Peyer's patch (tissue), 4 donors: Measurements from ENCODE around the gene ABCC8. TPM values are rescaled to one million over a fixed set of nuclear protein-coding genes. Genes with fewer than 3 reads are reported as not detected.

Experiments
- DNase-seq, 3 donors: peaks; one replicate each; pipeline ENCODE4 v3.0.0-alpha.2; 2017 to 2019
- H3K27ac ChIP-seq, 4 donors: fragments of 200-600 bp; sonication (generic); one replicate each; pipeline ENCODE4 v1.5.1; 2016 to 2019
- H3K27me3 ChIP-seq, 2 donors: fragments of 200-600 bp; sonication (generic); one replicate each; pipeline ENCODE4 v1.5.1; 2019
- H3K36me3 ChIP-seq, 3 donors: fragments of 200-600 bp; sonication (generic); one replicate each; pipeline ENCODE4 v1.5.1; 2016 to 2019
- H3K4me1 ChIP-seq, 4 donors: fragments of 200-600 bp; sonication (generic); one replicate each; pipeline ENCODE4 v1.5.1; 2016 to 2019
- H3K4me3 ChIP-seq, 4 donors: fragments of 200-600 bp; sonication (generic); 1 replicate in 3 of 4; 2 replicates in 1 of 4; pipeline ENCODE4 v1.5.1; 2016 to 2019; ENCODE audit warnings: mild to moderate bottlenecking in 1 of 4
- H3K9me3 ChIP-seq, 4 donors: fragments of 200-600 bp; sonication (generic); one replicate each; pipeline ENCODE4 v1.5.1; 2016 to 2019; ENCODE audit warnings: mild to moderate bottlenecking in 1 of 4
- CTCF ChIP-seq, 6 experiments: fragments of 450-650 bp in 4 of 6; fragments of 200-600 bp in 2 of 6; sonication (generic) in 1 of 6; IDR thresholded peaks; one replicate each; pipeline ENCODE4 v1.5.1; 2017 to 2019; ENCODE audit warnings: antibody characterized with exemption in 6 of 6, mild to moderate bottlenecking in 3 of 6, moderate library complexity in 1 of 6
- POLR2A ChIP-seq, 2 donors: fragments of 450-650 bp; IDR thresholded peaks; one replicate each; pipeline ENCODE4 v1.5.1; 2017; ENCODE audit warnings: antibody characterized with exemption in 2 of 2, mild to moderate bottlenecking in 2 of 2, moderate library complexity in 2 of 2
- total RNA-seq, 4 donors: library from RNA; depleted of rRNA; stranded (reverse); fragments of >200 nt; gene quantifications; one replicate each; pipeline ENCODE4 v1.1.0, GENCODE V29; 2016

The ABCC8 gene
- total RNA-seq, 4 donors from 2014 or later, result 7.4 to 301 (median 19.2) TPM

GRCh38 chr11:17521106-17521900 lies 44.7 kb upstream of the ABCC8 start:
- no peaks in the 10 kb centered on the region for H3K27me3 ChIP-seq
- peaks cover 0 to 67% (median 0%) of the 10 kb centered on the region in 3 donors for H3K36me3 ChIP-seq
- H3K4me3 ChIP-seq, result no peak overlapping the region
- H3K4me1 ChIP-seq, result no peaks in the 10 kb centered on the region
- DNase-seq, result no peak
- H3K27ac ChIP-seq, result no peak overlapping the region
- TF ChIP-seq CTCF (IDR thresholded peaks at IDR 0.05) (no peak), POLR2A (IDR thresholded peaks at IDR 0.05) (no peak)
- H3K9me3 ChIP-seq, result no peaks in the 10 kb centered on the region

GRCh38 chr11:17519061-17519885 lies 42.6 kb upstream of the ABCC8 start:
- H3K36me3 ChIP-seq, result peaks cover 0 to 58% (median 0%) of the 10 kb centered on the region in 3 donors
- no peak overlapping the region for H3K27ac ChIP-seq
- TF ChIP-seq POLR2A (IDR thresholded peaks at IDR 0.05), result no peak
- no peak for TF ChIP-seq CTCF (IDR thresholded peaks at IDR 0.05)

DNA sequence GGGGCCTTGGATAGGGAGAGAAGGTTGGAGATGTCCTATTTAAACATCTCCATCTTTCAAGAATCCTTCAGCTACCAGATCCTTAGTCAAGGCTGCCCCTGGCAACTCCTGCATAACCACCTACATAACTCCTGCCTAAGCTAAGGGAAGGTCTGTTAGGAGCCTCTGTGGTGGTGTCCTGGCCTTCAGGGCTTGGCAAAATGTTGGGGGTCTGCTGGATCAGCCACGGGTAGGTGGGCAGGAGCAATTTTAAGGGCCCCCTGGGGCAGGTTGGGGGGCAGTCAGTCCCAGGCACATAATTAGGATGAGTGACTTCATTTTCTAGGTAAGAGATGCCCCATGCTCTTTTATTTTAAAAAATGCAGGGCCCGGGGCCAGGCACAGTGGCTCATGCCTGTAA lies 41.7 kb upstream of the ABCC8 start:
- Histone ChIP-seq H3K9me3 (no peaks in the 10 kb centered on the region), H3K4me1 (no peaks in the 10 kb centered on the region), H3K27ac (no peak overlapping the region), H3K36me3 (peaks cover 0 to 57% (median 0%) of the 10 kb centered on the region in 3 donors), H3K4me3 (no peak overlapping the region), H3K27me3 (no peaks in the 10 kb centered on the region)
- TF ChIP-seq POLR2A (IDR thresholded peaks at IDR 0.05), result no peak
- TF ChIP-seq CTCF (IDR thresholded peaks at IDR 0.05), result no peak
- no peak for DNase-seq

More at GRCh38 chr11:17519061-17519885, 42.6 kb upstream of the ABCC8 start:
- H3K4me1 ChIP-seq, result no peaks in the 10 kb centered on the region
- H3K27me3 ChIP-seq, result no peaks in the 10 kb centered on the region
- no peak for DNase-seq
- no peaks in the 10 kb centered on the region for H3K9me3 ChIP-seq
- H3K4me3 ChIP-seq, result no peak overlapping the region

DNA sequence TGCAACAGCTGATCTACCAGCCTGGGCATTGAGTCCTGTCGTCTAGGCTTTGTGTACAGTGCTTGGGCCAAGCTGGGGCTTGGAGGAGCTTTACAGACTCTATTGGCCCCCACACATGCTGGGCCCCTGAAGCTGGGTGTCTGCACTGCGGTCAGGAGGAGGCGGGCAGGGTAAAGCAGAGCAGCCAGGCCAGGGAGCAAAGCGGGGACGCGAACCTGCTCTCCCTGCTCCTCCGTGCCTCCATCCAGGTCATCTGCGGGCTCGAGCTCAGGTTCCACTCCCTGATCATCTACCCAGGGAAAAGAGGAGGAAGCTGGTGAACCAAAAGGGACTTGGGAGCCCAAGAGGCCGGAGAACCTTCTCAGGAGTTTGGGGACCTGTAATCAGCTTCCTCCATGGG lies 40.5 kb upstream of the ABCC8 start:
- TF ChIP-seq CTCF (IDR thresholded peaks at IDR 0.05) (no peak), POLR2A (IDR thresholded peaks at IDR 0.05) (no peak)
- Histone ChIP-seq H3K4me3 (no peak overlapping the region), H3K27ac (no peak overlapping the region), H3K36me3 (peaks cover 0 to 46% (median 0%) of the 10 kb centered on the region in 3 donors), H3K4me1 (no peaks in the 10 kb centered on the region), H3K27me3 (no peaks in the 10 kb centered on the region), H3K9me3 (no peaks in the 10 kb centered on the region)
- no peak for DNase-seq

GRCh38 chr11:17516551-17517150 lies 40.0 kb upstream of the ABCC8 start:
- no peak for DNase-seq
- Histone ChIP-seq H3K4me1 (no peaks in the 10 kb centered on the region), H3K4me3 (no peak overlapping the region), H3K9me3 (no peaks in the 10 kb centered on the region), H3K36me3 (peaks cover 0 to 41% (median 0%) of the 10 kb centered on the region in 3 donors), H3K27ac (no peak overlapping the region), H3K27me3 (no peaks in the 10 kb centered on the region)
- TF ChIP-seq CTCF (IDR thresholded peaks at IDR 0.05) (no peak), POLR2A (IDR thresholded peaks at IDR 0.05) (no peak)
